ENCODE measurements around the gene RCSD1. TPM values are rescaled to one million over a fixed set of nuclear protein-coding genes. Genes with fewer than 3 reads are reported as not detected.

Gene RCSD1
- total and polyA plus RNA-seq, 7 donors = 3.9 to 34.2 (median 13.7) TPM

- H3K4me1 ChIP-seq = peaks cover 4% of the 10 kb centered on the region
- no peak overlapping the region for H3K27ac ChIP-seq
- TF ChIP-seq CTCF (IDR thresholded peaks at IDR 0.05) = no peak
- H3K9me3 ChIP-seq = no peaks in the 10 kb centered on the region
- no peak for ATAC-seq
- intact Hi-C loops (cut with DNase I) = loop anchor here in 1 of 2 donors (5.0 kb wide), 1 partner anchor 1339 kb away; no protein-coding TSS in a partner anchor
- no peak overlapping the region for H3K4me3 ChIP-seq
- WGBS, 3 donors = 86 to 100% (median 100%) methylated on average over 1 of the region's 1 CpG
- H3K36me3 ChIP-seq (ENCODE audit: insufficient read depth in 1 of 2, low read depth in 1 of 2) = peaks cover 0 to 50% of the 10 kb centered on the region in 2 donors
- DNase-seq = no peak
- no peaks in the 10 kb centered on the region for H3K27me3 ChIP-seq (ENCODE audit: insufficient read depth in 3 of 3, low read length in 2 of 3)
Observed at GRCh38 chr1:167703557-167703956, 73.5 kb downstream of the RCSD1 start.

GRCh38 chr1:167704715-167705114, 74.7 kb downstream of the RCSD1 start:
- 58 to 66% (median 59%) methylated on average over 2 of the region's 2 CpGs for WGBS, 3 donors
- no peak overlapping the region for H3K27ac ChIP-seq
- no peak for ATAC-seq
- no peak overlapping the region for H3K4me3 ChIP-seq
- intact Hi-C loops (cut with DNase I) = loop anchor here in 1 of 2 donors (5.0 kb wide), 1 partner anchor 1338 kb away; no protein-coding TSS in a partner anchor
- DNase-seq = no peak
- no peaks in the 10 kb centered on the region for H3K4me1 ChIP-seq
- peaks cover 0 to 40% of the 10 kb centered on the region in 2 donors for H3K36me3 ChIP-seq (ENCODE audit: insufficient read depth in 1 of 2, low read depth in 1 of 2)
- H3K9me3 ChIP-seq = no peaks in the 10 kb centered on the region
- TF ChIP-seq CTCF (IDR thresholded peaks at IDR 0.05) = no peak
- H3K27me3 ChIP-seq (ENCODE audit: insufficient read depth in 3 of 3, low read length in 2 of 3) = no peaks in the 10 kb centered on the region

- intact Hi-C loops (cut with DNase I) = no loop called here
- DNase-seq = no peak
- WGBS, 3 donors = 63 to 80% (median 66%) methylated on average over 6 of the region's 6 CpGs
- no peak overlapping the region for H3K27ac ChIP-seq
- H3K4me1 ChIP-seq = no peaks in the 10 kb centered on the region
- H3K9me3 ChIP-seq = no peaks in the 10 kb centered on the region
- no peak for TF ChIP-seq CTCF (IDR thresholded peaks at IDR 0.05)
- H3K36me3 ChIP-seq (ENCODE audit: insufficient read depth in 1 of 2, low read depth in 1 of 2) = peaks cover 0 to 36% of the 10 kb centered on the region in 2 donors
- ATAC-seq = no peak
- H3K4me3 ChIP-seq = no peak overlapping the region
- no peaks in the 10 kb centered on the region for H3K27me3 ChIP-seq (ENCODE audit: insufficient read depth in 3 of 3, low read length in 2 of 3)
Observed at GRCh38 chr1:167705250-167705649, 75.2 kb downstream of the RCSD1 start.

GRCh38 chr1:167706363-167706762, 76.3 kb downstream of the RCSD1 start:
- intact Hi-C loops (cut with DNase I) = no loop called here
- ATAC-seq (no peak), DNase-seq (no peak)
- TF ChIP-seq CTCF (IDR thresholded peaks at IDR 0.05) = no peak
- no peaks in the 10 kb centered on the region for H3K4me1 ChIP-seq
- no peaks in the 10 kb centered on the region for H3K27me3 ChIP-seq (ENCODE audit: insufficient read depth in 3 of 3, low read length in 2 of 3)
- no peak overlapping the region for H3K27ac ChIP-seq
- 76 to 84% (median 82%) methylated on average over 2 of the region's 2 CpGs for WGBS, 3 donors
- H3K9me3 ChIP-seq = no peaks in the 10 kb centered on the region
- H3K4me3 ChIP-seq = no peak overlapping the region
- H3K36me3 ChIP-seq (ENCODE audit: insufficient read depth in 1 of 2, low read depth in 1 of 2) = peaks cover 0 to 34% of the 10 kb centered on the region in 2 donors
